ENCODE results near the gene GJD3. TPM values are rescaled to one million over a fixed set of nuclear protein-coding genes. Genes with fewer than 3 reads are reported as not detected.

The GJD3 gene
- total and polyA plus RNA-seq, 2 experiments from 2014 or later, result 1.4 TPM; not detected in 1

GRCh38 chr17:40315206-40315605 is 49.3 kb downstream of the GJD3 start (continued):
- TF ChIP-seq ZNF462 (CRISPR knock-in tag; IDR thresholded peaks at IDR 0.05) (no peak), EZH2 (IDR thresholded peaks at IDR 0.05; ENCODE audit: low read depth, unreplicated experiment) (no peak), POLR2AphosphoS5 (IDR thresholded peaks at IDR 0.05; ENCODE audit: low read depth) (no peak), STAT1 (IDR thresholded peaks at IDR 0.05; ENCODE audit: unreplicated experiment) (no peak), NANOG (IDR thresholded peaks at IDR 0.05; ENCODE audit: borderline replicate concordance) (no peak), JUNB (IDR thresholded peaks at IDR 0.05; ENCODE audit: unreplicated experiment) (no peak), ZNF114 (CRISPR knock-in tag; IDR thresholded peaks at IDR 0.05) (no peak), EZH2phosphoT487 (IDR thresholded peaks at IDR 0.05; ENCODE audit: unreplicated experiment) (no peak), ZNF331 (CRISPR knock-in tag; IDR thresholded peaks at IDR 0.05; ENCODE audit: low read depth) (no peak)
- TF ChIP-seq, protein P1, sequence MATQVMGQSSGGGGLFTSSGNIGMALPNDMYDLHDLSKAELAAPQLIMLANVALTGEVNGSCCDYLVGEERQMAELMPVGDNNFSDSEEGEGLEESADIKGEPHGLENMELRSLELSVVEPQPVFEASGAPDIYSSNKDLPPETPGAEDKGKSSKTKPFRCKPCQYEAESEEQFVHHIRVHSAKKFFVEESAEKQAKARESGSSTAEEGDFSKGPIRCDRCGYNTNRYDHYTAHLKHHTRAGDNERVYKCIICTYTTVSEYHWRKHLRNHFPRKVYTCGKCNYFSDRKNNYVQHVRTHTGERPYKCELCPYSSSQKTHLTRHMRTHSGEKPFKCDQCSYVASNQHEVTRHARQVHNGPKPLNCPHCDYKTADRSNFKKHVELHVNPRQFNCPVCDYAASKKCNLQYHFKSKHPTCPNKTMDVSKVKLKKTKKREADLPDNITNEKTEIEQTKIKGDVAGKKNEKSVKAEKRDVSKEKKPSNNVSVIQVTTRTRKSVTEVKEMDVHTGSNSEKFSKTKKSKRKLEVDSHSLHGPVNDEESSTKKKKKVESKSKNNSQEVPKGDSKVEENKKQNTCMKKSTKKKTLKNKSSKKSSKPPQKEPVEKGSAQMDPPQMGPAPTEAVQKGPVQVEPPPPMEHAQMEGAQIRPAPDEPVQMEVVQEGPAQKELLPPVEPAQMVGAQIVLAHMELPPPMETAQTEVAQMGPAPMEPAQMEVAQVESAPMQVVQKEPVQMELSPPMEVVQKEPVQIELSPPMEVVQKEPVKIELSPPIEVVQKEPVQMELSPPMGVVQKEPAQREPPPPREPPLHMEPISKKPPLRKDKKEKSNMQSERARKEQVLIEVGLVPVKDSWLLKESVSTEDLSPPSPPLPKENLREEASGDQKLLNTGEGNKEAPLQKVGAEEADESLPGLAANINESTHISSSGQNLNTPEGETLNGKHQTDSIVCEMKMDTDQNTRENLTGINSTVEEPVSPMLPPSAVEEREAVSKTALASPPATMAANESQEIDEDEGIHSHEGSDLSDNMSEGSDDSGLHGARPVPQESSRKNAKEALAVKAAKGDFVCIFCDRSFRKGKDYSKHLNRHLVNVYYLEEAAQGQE (IDR thresholded peaks at IDR 0.05; ENCODE audit: unreplicated experiment), result no peak

All from GM23338 (cell line).